Endothelial cell of umbilical vein (primary cell): Measurements from ENCODE around the gene KCTD13.

Source experiments
- EZH2 ChIP-seq: IDR thresholded peaks from 2 replicates; pipeline ENCODE4 v1.6.1; 2012; ENCODE audit warnings: borderline replicate concordance, low read depth, mild to moderate bottlenecking, moderate library complexity, low read length, inconsistent platforms; ENCODE audit not compliant: severe bottlenecking
- FOS ChIP-seq: IDR thresholded peaks from 2 replicates; pipeline ENCODE4 v1.6.1; 2011; ENCODE audit warnings: mild to moderate bottlenecking, low read length, moderate library complexity, borderline replicate concordance; ENCODE audit not compliant: insufficient read depth
- GATA2 ChIP-seq: IDR thresholded peaks from 2 replicates; pipeline ENCODE4 v1.7.0; 2011; ENCODE audit warnings: low read depth, mild to moderate bottlenecking, moderate library complexity, mixed read lengths, low read length; ENCODE audit not compliant: insufficient read length, insufficient read depth
- JUN ChIP-seq: IDR thresholded peaks from 2 replicates; pipeline ENCODE4 v1.6.1; 2011; ENCODE audit warnings: borderline replicate concordance, low read depth; ENCODE audit not compliant: insufficient read length, insufficient read depth
- MYC ChIP-seq: IDR thresholded peaks from one replicate; pipeline ENCODE4 v1.6.1; 2011; ENCODE audit warnings: mild to moderate bottlenecking, low read depth, low read length
- POLR2A ChIP-seq: IDR thresholded peaks from 2 replicates; pipeline ENCODE4 v1.6.1; 2012; ENCODE audit warnings: low read depth, mild to moderate bottlenecking, control low read depth, low read length
- POLR2AphosphoS5 ChIP-seq: IDR thresholded peaks from 2 replicates; pipeline ENCODE4 v1.6.1; 2012; ENCODE audit warnings: low read depth, mild to moderate bottlenecking, control low read depth, low read length, moderate library complexity; ENCODE audit not compliant: insufficient read depth
- TF ChIP-seq, protein P1 (sequence below), 2 donors: IDR thresholded peaks; 1 replicate in 1 of 2; 2 replicates in 1 of 2; pipeline ENCODE4 v1.5.1; 2011; ENCODE audit warnings: low read length in 2 of 2, mild to moderate bottlenecking in 2 of 2, moderate library complexity in 2 of 2, control low read depth in 1 of 2, inconsistent platforms in 1 of 2, low read depth in 1 of 2; ENCODE audit not compliant: insufficient read depth in 1 of 2; ENCODE audit errors: extremely low read depth in 1 of 2
- TF ChIP-seq, protein P2 (sequence below): IDR thresholded peaks from 2 replicates; pipeline ENCODE4 v1.6.1; 2011; ENCODE audit not compliant: insufficient read depth, insufficient read length

DNA sequence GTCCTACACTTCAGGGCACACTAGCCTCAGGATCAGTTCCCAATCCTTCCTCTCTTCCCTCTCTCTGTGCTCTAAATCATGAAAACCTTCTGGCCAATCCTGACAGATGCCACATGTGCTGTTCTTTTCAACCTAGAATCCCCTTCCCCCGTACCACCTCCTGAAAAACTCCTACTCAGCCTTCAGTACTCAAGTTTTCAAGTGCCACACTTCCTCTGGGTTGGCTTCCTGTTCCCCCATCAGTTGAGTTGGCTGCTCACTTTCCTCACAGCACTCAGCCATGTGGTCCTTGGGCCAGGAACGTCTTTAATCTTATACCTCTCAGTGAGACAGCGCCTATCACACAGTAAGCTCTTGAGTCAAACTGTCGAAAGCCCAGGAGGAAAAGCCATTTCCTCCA is 22.4 kb downstream of the KCTD13 start:
- TF ChIP-seq, protein P1, sequence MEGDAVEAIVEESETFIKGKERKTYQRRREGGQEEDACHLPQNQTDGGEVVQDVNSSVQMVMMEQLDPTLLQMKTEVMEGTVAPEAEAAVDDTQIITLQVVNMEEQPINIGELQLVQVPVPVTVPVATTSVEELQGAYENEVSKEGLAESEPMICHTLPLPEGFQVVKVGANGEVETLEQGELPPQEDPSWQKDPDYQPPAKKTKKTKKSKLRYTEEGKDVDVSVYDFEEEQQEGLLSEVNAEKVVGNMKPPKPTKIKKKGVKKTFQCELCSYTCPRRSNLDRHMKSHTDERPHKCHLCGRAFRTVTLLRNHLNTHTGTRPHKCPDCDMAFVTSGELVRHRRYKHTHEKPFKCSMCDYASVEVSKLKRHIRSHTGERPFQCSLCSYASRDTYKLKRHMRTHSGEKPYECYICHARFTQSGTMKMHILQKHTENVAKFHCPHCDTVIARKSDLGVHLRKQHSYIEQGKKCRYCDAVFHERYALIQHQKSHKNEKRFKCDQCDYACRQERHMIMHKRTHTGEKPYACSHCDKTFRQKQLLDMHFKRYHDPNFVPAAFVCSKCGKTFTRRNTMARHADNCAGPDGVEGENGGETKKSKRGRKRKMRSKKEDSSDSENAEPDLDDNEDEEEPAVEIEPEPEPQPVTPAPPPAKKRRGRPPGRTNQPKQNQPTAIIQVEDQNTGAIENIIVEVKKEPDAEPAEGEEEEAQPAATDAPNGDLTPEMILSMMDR (IDR thresholded peaks at IDR 0.05; ENCODE audit: extremely low read depth in 1 of 2, insufficient read depth in 1 of 2, low read depth in 1 of 2, low read length in 2 of 2): no peak
- TF ChIP-seq POLR2A (no peak), EZH2 (no peak), JUN (no peak), POLR2AphosphoS5 (no peak), MYC (no peak), FOS (no peak), GATA2 (no peak)
- TF ChIP-seq, protein P2, sequence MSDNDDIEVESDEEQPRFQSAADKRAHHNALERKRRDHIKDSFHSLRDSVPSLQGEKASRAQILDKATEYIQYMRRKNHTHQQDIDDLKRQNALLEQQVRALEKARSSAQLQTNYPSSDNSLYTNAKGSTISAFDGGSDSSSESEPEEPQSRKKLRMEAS: no peak
